GM19025 (cell line): Measurements from ENCODE around the gene POU2F1.
"Not testable (repeated sequence)": the region's sequence is repeated elsewhere in the genome, so short reads cannot be mapped to it uniquely, and the experiment has no call there.

Experiments used
- ATAC-seq: cut with Tn5 transposase; IDR thresholded peaks from one replicate; pipeline ENCODE4 v1.9.1; 2021; ENCODE audit warnings: mild to moderate bottlenecking, low read depth, moderate library complexity; ENCODE audit not compliant: unreplicated experiment

The POU2F1 gene

DNA sequence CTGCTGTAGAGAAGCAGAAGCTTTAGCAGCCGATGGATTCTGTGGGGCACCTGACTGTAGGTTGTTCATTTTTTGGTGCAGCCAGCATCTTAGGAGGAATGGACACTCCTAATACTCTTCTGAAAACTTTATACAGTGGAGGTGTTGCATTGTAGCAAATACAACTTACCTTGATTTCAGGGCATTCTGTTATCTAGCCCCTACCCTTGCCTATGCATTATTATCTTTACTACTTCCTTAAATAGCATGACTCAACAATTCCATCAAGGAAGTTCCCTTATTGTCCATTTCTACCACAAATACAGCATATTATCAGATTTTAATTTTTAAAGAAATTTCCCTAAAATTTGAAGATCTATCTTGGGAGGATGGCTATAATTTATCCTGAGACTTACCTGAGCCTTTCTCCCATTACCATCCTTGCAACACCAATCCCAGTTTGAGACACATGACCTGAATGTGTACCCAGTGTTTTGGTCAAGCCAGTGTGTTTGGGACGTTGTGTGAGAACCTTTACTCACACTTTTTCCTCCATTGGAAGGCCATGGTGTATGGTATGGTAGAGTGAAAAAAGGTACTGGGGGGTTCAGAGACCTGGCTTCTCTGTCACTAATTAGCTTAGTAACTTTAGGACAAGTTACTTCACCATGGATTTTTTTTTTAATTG is 9.2 kb downstream of the POU2F1 start:
- ATAC-seq = no peak

DNA sequence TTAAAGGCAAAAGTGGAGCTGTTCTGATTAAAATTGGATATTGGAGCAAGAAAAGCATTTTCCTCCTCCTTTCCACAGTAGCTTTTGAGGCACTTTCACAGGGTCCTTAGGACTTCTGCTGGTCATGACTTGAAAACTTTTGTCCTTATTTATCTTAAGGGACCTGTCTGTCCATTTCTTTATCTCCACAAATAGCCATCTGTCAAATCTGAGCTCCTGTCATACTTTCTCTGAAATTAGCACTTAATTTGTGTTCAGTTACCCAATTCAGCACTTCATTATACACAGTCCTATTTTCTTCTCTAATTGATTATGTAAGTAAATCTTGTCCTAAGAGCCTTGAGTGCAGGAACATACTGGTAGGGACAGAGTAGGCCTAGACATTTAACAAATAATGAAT is 9.8 kb downstream of the POU2F1 start:
- ATAC-seq = no peak

DNA sequence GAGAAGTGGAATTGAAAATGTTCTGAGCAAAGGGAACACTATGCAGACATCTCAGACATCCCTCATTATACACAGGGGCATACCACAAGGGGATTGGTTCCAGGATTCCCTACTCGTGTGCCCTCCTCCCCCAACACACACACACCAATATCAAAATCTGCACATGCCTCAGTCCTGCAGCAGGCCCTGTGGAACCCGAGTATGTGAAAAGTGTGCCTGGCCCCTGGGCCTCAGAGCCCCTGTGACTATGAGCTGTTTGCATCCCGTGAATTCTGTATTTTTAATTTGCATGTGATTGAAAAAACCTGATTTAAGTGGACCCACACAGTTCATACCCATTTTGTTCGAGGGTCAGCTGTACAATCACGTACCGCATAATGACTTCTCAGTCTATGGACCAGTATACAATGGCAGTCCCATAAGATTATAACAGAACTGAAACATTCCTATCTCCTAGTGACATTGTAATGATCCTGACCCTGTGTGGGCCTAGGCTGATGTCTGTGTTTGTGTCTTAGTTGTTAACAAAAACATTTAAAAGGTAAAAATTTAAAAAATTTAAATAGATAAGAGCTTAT is 11.3 kb downstream of the POU2F1 start:
- ATAC-seq = no peak

DNA sequence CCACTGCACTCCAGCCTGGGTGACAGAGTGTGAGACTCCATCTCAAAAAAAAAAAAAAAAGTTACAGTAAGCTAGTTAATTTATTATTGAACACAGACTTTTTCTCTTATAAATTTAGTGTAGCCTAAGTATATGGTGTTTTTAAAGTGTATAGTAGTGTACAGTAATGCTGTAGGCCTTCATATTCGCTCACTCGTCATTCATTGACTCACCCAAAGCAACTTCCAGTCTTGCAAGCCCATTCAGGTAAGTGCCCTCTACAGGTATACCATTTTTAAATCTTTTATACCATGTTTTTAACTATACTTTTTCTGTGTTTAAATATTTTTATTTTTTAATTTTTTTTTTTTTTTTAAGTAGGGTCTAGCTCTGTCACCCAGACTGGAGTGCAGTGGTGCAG is 12.1 kb downstream of the POU2F1 start:
- no peak for ATAC-seq

DNA sequence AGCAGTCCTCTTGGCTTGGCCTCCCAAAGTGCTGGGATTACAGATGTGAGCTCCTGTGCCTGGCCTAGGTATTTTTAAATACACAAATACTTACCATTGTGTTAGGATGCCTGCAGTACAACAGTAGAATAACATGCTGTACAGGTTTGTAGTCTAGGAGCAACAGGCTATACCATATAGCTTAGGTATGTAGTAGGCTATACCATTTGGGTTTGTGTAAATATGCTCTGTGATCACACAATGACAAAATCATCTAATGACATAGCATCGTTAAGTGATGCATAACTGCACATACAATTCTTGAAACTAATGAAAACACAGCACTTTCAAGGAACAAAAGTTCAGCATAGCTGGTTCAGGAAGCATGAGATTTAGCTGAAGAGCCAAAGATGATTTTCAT is 12.7 kb downstream of the POU2F1 start:
- no peak for ATAC-seq

DNA sequence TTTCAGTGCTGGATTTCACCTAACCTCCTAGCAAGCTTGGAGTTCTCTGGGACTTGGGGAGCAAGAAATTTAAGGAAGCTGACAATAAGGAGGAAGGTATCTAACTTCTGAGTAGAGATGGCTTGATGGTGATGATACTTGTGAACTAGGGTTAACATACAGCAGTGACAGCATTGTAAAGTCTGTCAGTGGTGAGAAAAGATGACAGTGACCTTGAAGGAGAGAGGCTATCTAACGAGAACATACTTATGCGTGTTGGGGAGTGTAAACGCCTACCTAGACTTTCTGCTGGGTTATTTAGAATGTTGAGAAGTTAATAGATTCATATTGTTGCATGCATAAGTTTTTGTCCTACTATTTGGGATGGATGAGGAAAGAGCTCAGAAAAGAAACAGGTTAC is 16.3 kb downstream of the POU2F1 start:
- no peak for ATAC-seq

DNA sequence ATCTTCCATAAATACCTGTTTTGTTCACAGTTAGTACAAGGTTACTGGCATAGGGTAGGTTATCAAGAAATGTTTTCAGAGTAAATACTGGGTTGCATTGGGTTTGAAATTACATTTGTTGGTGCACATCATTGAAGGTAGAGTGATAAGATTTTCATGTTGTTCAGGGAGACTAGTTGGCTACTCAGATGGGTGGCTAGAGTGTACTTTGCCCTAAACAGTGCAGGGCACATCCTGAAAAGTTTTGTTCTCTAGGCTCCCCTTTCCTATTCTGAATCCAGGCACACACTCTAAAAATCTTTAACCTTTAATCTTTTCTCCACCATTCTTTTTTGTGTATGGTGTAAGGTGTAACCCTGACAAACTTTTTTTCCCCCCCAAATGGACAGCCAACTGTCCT is 18.0 kb downstream of the POU2F1 start:
- ATAC-seq = no peak

DNA sequence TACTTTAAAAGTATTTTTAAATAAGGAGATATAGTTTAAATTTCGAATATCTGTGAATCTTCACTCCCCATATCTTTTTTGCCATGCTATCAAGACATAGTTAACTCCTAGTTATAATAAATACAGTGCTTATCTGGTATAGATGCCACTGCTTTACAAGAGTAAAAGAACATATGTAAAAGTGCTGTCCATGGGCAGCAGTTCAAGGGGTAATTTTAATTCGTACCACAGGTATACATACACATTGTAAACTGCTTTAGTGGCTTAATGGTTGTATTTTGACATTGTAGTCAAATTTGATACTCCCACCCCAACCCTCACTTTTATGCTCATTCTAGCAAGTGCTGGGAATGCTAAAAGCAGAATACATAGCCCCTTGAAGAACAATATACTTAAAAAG is 18.6 kb downstream of the POU2F1 start:
- ATAC-seq = no peak

DNA sequence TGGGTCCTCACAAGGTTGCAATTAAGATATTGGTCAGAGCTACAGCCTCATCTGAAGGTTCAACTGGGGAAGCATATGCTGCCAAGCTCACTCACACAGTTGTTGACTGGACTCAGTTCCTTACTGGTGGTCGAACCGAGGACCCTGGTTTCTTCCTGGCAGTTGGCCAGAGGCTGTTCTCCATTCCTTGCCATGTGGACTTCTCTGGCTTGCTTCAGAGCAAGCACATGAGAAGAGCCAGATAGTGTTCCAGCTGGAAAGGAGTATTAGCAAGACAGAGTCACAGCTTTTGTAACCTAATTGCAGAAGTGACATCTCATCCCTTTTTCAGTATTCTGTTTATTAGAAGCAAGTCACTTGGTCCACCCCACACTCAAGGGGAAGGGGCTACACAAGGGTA is 23.6 kb downstream of the POU2F1 start:
- no peak for ATAC-seq

DNA sequence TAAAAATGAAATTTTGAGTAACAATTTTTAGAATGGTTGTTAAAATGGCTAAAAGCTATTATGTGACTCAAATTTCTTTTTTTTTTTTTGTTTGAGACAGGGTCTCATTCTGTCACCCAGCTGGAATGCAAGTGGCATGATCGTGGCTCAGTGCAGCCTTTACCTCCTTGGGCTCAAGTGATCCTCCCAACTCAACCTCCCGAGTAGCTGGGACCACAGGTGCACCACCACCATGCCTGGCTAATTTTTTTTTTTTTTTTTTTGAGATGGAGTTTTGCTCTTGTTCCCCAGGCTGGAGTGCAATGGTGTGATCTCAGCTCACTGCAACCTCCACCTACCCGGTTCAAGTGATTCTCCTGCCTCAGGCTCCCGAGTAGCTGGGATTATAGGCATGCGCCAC is 24.5 kb downstream of the POU2F1 start:
- ATAC-seq = not testable (repeated sequence)

DNA sequence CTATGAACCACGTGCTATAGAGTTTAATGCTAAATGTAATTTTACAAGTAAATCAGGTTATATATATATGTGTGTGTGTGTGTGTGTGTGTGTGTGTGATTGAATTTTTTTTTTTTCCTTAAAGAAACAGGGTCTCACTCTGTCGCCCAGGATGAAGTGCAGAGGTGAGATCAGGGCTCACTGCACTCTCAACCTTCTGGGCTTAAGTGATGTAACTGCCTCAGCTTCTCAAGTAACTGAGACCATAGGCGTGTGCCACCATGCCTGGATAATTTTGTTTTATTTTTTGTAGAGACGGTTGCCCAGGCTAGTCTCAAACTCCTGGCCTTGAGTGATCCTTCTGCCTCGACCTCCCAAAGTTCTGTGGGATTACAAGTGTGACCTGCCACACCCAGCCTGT is 26.3 kb downstream of the POU2F1 start:
- no peak for ATAC-seq

DNA sequence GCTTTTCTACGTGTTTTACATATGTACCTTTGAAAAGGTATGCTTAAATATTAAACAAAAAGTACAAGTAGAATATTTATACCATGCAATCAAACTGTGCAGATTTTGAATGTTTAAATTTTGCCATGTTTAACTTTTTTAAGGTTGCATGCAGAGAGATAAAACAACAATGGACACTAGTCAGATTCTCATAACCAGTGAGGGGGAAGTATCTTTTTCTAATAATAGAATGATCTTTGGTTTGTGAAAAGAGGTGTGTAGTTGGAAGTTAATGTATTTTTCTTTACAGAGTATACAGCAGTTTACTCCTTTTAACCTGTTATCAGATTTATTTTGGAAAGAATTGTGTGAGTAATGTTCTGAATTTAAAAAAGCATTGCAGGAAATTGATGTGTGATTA is 27.1 kb downstream of the POU2F1 start:
- no peak for ATAC-seq

DNA sequence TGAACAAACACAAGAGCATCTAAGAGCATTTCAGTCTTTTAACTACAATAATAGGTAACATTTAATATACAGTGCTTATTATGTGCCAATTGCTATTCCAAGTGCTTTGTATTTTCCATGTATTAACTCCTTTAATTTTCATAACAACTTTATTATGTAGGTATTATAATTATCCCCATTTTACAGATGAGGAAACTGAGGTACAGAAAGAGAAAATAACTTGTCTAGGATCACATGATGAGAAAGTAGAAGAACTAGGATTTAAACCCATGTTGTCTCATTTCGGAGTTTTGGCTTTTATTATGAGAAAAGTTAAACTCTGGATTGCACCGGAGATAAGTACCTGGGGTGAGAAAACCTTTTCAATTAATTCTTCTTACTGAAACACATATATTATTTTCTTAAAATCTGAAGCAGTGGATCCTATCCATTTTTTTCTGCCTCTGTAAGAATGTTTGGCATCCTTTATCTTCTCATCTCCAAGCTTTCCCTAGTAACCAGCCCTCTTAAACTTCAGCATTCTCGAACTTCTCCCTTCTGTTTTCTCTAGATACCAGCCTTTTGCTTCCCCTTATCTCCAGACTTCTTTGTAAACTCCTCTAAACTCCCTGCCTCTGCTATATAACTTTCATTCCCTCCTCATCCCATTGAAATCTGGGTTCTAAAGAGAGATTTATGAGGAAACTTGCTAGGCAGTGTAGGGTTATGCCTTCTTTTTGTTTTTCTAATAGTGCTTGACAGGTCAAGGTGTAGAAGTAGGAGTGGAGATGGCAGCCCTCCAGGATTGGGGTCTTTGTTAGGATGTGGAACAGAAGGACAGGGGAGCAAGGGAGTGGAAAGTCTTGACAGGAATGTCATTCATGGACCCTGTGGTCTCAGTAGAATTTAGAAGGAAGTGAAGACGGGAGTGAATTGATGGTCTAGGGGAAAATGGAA is 28.3 kb downstream of the POU2F1 start:
- no peak for ATAC-seq

DNA sequence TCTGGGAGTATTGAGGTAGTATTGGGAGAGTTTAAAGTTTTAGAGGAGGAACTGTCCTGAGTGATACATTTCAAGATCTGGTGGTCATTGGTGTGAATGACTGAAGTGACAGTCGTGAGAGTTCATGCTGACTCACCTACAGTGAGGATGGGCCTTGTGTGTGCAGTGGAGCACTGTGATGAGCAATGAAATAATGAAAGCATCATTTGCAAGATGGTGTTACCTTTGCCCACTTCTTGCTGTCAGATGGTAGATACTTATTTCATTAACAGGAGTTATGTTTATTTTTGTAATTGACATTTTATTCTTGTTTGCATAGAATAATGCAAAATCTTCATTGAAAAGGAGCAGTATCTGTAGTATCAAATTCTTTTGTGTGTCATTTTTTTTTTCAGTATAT is 29.0 kb downstream of the POU2F1 start:
- peak; percentile 58 for ATAC-seq

DNA sequence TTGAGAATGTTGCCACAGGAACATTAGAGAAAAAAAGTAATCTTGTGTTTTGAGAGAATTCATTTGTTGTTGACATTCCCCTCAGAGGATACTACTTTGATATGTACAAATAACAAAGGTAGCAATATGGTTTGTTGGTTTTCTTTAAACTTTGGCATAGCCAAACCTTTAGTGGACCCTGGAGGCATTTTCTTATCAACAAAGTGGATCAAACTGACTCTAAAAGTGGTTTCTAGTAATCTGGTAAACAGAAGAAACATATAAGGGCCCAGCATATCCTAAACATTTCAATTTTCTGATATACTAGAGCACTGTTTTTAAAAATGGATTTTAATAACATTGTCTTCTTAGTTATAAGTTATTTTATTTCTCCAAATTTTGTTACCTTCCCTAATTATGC is 29.8 kb downstream of the POU2F1 start:
- ATAC-seq = no peak

DNA sequence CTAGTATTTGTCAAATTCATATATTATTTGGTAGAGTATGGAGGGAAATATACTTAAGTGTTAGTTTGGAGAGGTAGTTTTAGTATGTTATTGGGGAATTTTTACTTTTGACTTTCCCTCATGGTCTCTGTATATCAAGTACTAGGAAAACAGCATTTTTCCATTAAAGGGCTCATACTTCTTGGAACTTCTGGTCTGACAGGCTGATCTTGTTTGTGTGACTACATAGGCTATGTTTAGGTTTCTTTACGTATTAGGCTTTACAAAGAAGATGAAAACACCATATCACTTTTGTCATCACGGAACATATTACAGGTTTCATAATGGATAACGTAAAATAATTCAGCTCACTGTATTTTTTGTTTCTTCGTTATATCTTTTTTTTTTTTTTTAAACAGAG is 30.8 kb downstream of the POU2F1 start:
- ATAC-seq = no peak

DNA sequence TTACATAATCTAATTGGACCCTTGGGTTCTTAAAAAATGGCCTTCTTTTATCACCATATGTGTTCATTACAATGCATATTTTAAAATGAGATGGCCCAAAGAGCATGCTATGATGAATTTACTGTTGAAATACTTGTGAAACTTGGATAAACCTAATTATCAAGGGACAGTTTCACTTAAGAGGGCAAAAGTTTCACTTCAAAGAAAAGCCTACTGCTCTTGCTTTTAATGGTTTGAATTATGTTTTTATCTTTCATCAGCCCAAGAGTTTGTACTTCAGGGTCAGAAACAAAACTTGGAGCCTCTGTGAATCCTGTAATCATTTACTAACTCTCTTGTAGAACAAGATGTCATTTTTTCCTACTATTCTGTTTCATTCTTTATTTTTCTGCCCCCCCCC is 32.3 kb downstream of the POU2F1 start:
- no peak for ATAC-seq

DNA sequence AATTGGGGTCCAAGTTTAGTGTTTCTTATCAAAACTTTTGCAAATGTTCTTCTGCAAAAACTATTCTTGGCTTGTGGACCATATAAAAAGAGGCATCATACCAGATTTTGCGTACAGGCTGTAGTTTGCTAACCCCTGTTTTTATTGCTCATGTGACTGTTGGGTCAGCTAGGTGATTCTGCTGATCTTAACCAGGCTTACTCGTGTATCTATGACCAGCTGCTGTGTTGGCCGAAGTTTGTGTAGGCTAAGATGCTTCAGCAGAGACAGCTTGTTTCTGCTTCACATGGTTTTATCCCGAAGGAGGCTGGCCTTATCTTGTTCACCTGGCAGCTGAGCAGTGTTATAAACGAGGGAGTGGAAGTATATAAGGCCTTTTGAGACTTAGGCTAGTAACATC is 38.2 kb downstream of the POU2F1 start:
- ATAC-seq = no peak

DNA sequence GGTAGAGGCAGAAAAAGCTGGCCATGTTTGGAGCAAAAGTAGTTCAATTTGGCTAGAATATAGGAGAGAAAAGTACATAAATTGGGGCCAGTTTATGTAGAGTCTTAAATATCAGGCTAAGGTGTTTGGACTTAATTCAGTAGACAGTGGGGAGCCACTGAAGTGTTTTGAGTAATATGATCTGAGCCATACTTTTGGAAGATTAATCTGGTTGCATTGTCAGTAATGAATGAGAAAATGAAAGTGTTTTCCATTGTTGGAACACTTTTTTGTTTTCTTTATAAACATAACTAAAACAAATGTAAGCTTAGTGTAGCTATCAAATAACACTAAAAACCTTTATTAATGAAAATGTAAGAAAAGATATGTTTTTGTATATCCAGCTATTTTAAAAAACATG is 42.1 kb downstream of the POU2F1 start:
- no peak for ATAC-seq

DNA sequence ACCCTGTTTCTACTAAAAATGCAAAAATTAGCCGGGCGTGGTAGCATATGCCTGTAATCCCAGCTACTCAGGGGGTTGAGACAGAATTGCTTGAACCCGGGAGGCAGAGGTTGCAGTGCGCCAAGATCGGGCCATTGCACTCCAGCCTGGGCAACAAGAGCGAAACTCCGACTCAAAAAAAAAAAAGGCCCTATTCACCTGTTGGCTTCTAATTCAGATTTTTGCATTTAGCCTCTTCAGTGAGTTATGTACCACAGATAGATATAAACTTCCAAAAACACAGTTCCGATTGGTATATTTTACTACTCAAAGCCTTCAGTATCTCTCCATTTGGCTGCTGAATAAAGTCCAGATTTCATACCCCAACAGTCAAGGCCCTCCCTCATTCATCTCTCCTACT is 42.7 kb downstream of the POU2F1 start:
- no peak for ATAC-seq

DNA sequence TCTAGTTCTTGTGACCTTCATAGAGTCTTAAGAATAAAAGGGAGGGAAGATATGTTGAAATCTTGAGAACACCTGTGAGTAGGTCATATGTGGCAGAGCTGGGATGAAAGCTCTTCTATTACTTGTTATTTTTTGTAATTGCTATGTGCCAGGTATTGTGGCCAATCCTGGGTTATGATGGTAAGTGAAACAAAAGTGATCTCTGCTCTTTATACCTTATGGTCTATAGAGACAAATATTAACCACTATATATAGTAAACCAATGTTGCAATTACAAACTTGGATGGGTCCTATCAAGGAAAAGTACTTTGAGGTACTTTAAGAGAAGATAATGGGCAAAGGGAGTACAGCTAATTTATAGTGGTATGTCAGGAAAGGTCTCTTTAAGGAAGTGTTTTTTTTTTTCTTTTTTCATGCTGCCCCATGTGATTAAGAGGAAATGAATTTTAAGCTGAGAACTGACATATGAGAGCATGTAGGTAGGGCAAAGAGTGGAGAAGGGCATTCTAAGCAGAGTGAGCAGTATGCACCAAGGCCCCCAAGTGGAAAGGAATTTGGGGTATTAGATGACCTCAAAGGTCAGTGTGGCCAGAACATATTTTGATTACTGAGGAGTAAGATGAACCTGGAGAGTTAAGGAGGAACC is 43.3 kb downstream of the POU2F1 start:
- no peak for ATAC-seq
